DND-41 (cell line): ENCODE results near the gene TMEM255B.

Experiments used
- ATAC-seq: fragments of 200-7000 bp; cut with Tn5 transposase; 3 replicates; pipeline ENCODE4 v1.9.1; 2021; ENCODE audit warnings: low read depth; ENCODE audit not compliant: insufficient read depth
- DNase-seq: peaks from one replicate; pipeline ENCODE4 v3.0.0-alpha.2; 2020
- H2AFZ ChIP-seq: 2 replicates; pipeline ENCODE4 v1.6.0; 2012; ENCODE audit warnings: low read depth, low read length
- H3K27ac ChIP-seq: 2 replicates; pipeline ENCODE4 v1.5.1; 2012; ENCODE audit warnings: low read length, inconsistent platforms
- H3K27me3 ChIP-seq: fragments of 200-600 bp; sonication (generic); 2 replicates; pipeline ENCODE4 v1.6.0; 2012; ENCODE audit warnings: low read length, mild to moderate bottlenecking, inconsistent platforms; ENCODE audit not compliant: insufficient read depth, poor library complexity
- H3K36me3 ChIP-seq: 2 replicates; pipeline ENCODE4 v1.5.1; 2012; ENCODE audit warnings: low read length, inconsistent platforms; ENCODE audit not compliant: insufficient read depth
- H3K4me1 ChIP-seq: 2 replicates; pipeline ENCODE4 v1.5.1; 2012; ENCODE audit warnings: mild to moderate bottlenecking, low read length; ENCODE audit not compliant: insufficient read depth
- H3K4me2 ChIP-seq: 2 replicates; pipeline ENCODE4 v1.6.0; 2012; ENCODE audit warnings: mild to moderate bottlenecking, moderate library complexity, low read length, inconsistent platforms; ENCODE audit not compliant: insufficient read depth
- H3K4me3 ChIP-seq, 2 experiments: fragments of 200-600 bp in 1 of 2; shearing (Covaris generic) in 1 of 2; 2 replicates each; pipeline ENCODE4 v1.5.1; 2012 to 2016; ENCODE audit warnings: inconsistent platforms in 2 of 2, low read length in 2 of 2, mild to moderate bottlenecking in 2 of 2, low read depth in 1 of 2, moderate library complexity in 1 of 2
- H3K79me2 ChIP-seq: 2 replicates; pipeline ENCODE4 v1.6.0; 2012; ENCODE audit warnings: low read length, inconsistent platforms; ENCODE audit not compliant: insufficient read depth
- H3K9ac ChIP-seq: 2 replicates; pipeline ENCODE4 v1.6.0; 2012; ENCODE audit warnings: low read depth, mild to moderate bottlenecking, inconsistent platforms, low read length, moderate library complexity
- H3K9me3 ChIP-seq: 2 replicates; pipeline ENCODE4 v1.5.1; 2012; ENCODE audit warnings: low read length, moderate library complexity, mild to moderate bottlenecking, inconsistent platforms; ENCODE audit not compliant: insufficient read depth, severe bottlenecking
- H4K20me1 ChIP-seq: 2 replicates; pipeline ENCODE4 v1.6.0; 2012; ENCODE audit warnings: low read length; ENCODE audit not compliant: insufficient read depth
- EZH2 ChIP-seq: IDR thresholded peaks from 3 replicates; pipeline ENCODE4 v1.6.1; 2012; ENCODE audit warnings: borderline replicate concordance, low read depth, mild to moderate bottlenecking, moderate library complexity, low read length, inconsistent platforms; ENCODE audit not compliant: severe bottlenecking
- TF ChIP-seq, protein P1 (sequence below): IDR thresholded peaks from 2 replicates; pipeline ENCODE4 v1.5.1; 2012; ENCODE audit warnings: borderline replicate concordance, low read length, moderate library complexity, mild to moderate bottlenecking; ENCODE audit not compliant: poor library complexity, severe bottlenecking; ENCODE audit errors: extremely low read depth

Gene TMEM255B

DNA sequence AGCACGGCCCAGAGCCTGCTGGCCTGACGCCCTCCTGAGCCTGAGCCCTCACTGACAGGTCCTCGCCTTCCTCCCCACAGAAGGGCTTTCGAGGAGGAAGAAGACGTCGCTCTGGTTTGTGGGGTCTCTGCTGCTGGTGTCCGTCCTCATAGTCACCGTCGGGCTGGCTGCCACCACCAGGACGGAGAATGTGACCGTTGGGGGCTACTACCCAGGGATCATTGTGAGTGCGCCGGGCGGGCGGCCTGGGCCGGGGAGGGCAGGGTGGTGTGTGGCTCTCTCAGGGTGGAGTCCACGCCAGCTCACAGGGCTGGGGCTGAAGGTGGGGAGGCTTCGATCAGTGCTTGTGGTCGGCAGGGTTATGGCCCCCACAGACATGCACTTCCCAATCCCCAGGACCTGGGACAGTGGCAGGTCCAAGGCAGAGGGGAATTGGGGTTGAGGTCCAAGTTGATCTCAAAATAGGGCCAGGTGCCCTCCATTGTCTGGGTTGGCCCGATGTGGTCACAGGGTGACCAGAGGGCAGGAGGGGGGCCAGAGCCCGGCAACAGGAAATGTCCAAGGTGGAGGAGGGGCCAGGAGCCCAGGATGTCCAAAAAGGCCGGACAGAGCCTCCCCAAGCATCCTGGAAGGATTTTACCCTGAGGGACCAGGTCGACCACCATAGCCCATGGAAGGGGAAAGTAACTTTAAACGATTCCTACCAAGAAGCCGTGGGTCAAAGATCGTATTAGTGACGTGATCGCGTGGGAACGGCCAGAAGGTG, 7.2 kb downstream of the TMEM255B start:
- no peak for ATAC-seq
- no peak overlapping the region for H3K4me2 ChIP-seq
- TF ChIP-seq, protein P1, sequence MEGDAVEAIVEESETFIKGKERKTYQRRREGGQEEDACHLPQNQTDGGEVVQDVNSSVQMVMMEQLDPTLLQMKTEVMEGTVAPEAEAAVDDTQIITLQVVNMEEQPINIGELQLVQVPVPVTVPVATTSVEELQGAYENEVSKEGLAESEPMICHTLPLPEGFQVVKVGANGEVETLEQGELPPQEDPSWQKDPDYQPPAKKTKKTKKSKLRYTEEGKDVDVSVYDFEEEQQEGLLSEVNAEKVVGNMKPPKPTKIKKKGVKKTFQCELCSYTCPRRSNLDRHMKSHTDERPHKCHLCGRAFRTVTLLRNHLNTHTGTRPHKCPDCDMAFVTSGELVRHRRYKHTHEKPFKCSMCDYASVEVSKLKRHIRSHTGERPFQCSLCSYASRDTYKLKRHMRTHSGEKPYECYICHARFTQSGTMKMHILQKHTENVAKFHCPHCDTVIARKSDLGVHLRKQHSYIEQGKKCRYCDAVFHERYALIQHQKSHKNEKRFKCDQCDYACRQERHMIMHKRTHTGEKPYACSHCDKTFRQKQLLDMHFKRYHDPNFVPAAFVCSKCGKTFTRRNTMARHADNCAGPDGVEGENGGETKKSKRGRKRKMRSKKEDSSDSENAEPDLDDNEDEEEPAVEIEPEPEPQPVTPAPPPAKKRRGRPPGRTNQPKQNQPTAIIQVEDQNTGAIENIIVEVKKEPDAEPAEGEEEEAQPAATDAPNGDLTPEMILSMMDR = no peak
- no peak for TF ChIP-seq EZH2

GRCh38 chr13:113767366-113767765, 8.3 kb downstream of the TMEM255B start:
- H4K20me1 ChIP-seq = peaks cover 3% of the 10 kb centered on the region
- H2AFZ ChIP-seq = no peak overlapping the region
- H3K4me3 ChIP-seq = no peak overlapping the region
- H3K4me1 ChIP-seq = no peaks in the 10 kb centered on the region
- ATAC-seq (no peak), DNase-seq (no peak)
- no peak overlapping the region for H3K27ac ChIP-seq
- peaks cover 8% of the 10 kb centered on the region for H3K27me3 ChIP-seq
- no peaks in the 10 kb centered on the region for H3K79me2 ChIP-seq
- no peaks in the 10 kb centered on the region for H3K36me3 ChIP-seq
- TF ChIP-seq, protein P1 = no peak
- TF ChIP-seq EZH2 = no peak
- H3K4me2 ChIP-seq = no peak overlapping the region
- H3K9me3 ChIP-seq = no peaks in the 10 kb centered on the region
- H3K9ac ChIP-seq = no peak overlapping the region

More for the DNA sequence above, 7.2 kb downstream of the TMEM255B start:
- no peak overlapping the region for H3K27ac ChIP-seq
- H3K4me3 ChIP-seq = no peak overlapping the region
- peaks cover 13% of the 10 kb centered on the region for H3K27me3 ChIP-seq
- H3K36me3 ChIP-seq = no peaks in the 10 kb centered on the region
- no peak overlapping the region for H3K9ac ChIP-seq
- H4K20me1 ChIP-seq = peaks cover 3% of the 10 kb centered on the region
- no peak overlapping the region for H2AFZ ChIP-seq
- no peak for DNase-seq
- no peaks in the 10 kb centered on the region for H3K79me2 ChIP-seq
- no peaks in the 10 kb centered on the region for H3K9me3 ChIP-seq
- H3K4me1 ChIP-seq = no peaks in the 10 kb centered on the region

DNA sequence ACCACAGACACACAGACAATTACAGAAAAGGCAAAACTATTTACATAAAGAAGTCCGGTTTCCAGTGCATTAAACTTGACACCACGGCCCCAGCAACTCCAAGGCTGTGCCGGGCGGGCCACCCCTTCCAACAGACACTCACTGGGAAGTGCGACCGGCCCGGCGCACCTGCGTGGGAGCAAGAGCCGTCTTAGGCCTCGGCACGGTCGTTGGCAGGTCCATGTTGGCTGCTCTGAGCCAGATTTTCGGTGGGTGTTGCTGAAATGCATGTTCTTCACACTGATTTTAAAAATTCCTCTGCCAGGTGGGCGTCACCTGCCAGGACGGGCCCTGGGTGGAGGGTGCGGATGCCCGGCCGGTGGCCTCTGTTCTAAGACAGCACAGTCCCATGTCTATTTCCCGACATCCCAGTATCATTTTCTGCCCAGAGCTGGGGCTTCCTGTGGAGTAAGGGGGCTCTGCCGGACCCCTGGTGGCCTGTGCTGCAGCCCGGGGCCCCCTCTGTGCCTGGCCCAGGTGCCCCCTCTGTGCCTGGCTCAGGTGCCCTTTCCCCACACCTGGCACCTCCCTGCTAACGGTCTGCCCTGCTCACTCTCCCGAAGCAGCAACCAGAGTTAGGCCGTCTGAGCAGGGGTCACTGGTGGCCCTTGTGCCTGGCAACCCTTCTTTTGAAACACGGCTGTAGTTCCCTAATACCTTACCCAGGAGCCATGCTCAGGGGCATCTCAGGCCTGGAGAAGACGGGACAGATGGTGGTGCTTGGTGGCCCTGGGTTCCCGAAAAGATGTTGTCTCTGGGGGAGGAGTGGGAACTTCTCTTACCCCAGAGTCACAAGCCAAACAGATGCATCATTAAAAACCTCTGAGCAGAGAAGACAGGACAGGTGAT, 9.2 kb downstream of the TMEM255B start:
- no peaks in the 10 kb centered on the region for H3K9me3 ChIP-seq
- no peak for TF ChIP-seq EZH2
- TF ChIP-seq, protein P1 = no peak
- no peak for ATAC-seq
- H3K9ac ChIP-seq = no peak overlapping the region
- no peak overlapping the region for H3K27ac ChIP-seq
- H3K79me2 ChIP-seq = no peaks in the 10 kb centered on the region
- no peak overlapping the region for H3K4me2 ChIP-seq
- no peak overlapping the region for H3K4me3 ChIP-seq
- no peak for DNase-seq
- no peaks in the 10 kb centered on the region for H3K36me3 ChIP-seq
- H4K20me1 ChIP-seq = peaks cover 3% of the 10 kb centered on the region
- H2AFZ ChIP-seq = no peak overlapping the region
- peaks cover 3% of the 10 kb centered on the region for H3K27me3 ChIP-seq
- no peaks in the 10 kb centered on the region for H3K4me1 ChIP-seq
